ENCODE results near the gene PDZD4. TPM values are rescaled to one million over a fixed set of nuclear protein-coding genes. Genes with fewer than 3 reads are reported as not detected.

PDZD4 gene
- total RNA-seq, 1 donor from 2014 or later: 7.7 TPM

DNA sequence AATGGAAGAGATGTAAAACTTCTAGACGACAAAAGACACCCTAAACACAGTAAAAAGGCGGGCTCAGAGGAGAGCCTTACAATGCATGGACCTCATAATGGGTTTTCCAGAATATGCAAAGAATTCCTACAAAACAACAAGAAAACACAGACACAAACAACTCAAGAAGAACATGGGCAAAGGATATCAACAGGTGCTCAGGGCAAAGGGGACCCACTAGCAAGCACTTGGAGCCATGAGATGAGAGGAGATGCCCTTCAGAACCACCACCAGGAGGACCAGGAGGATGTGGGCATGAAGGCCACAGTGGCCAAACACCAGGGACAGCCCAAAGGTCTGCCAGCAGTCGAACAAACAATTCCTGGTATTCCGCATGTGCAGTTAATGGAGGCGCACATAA lies 17.2 kb downstream of the PDZD4 start:
- DNase-seq (ENCODE audit: low spot score): no peak

DNA sequence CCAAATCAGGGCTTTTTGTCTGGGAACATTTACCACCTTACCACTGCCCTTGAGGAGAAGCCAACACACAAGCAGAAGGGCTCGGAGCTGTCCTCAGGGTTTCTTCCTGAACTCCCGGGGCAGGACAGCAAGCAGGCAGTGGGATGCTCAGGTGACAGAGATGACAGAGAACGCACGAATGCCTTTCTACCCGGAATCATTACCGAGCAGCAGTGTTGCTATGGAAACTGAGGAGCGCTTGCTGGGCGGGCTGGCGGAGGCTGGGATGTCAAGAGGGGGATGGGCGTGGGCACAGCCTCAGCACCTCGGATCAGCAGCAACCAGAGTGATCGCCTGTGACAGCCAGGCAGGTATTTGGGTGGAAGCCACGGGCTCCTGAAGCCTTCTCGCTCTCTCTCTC lies 18.1 kb downstream of the PDZD4 start:
- no peak for DNase-seq (ENCODE audit: low spot score)

DNA sequence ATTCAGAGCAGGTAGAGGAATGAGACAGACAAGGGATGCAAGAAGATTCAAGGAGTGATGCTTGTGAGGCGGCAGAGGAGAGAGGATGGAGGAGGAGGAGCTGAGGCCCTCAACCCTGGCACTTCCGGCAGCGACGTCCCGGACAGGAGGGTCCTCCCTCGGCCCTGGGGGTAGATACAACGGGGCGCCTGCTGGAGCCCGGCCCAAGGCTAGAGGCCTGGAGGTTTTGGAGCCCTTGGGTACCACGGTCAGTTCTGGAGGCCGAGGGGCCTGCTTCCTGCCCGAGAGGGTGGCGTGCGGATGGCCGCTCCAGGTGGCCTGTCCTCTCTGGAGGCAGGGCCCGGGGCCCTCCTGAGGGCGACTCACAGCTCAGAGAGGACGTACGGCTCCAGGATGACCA lies 22.4 kb downstream of the PDZD4 start:
- DNase-seq (ENCODE audit: low spot score): no peak

- no peak for DNase-seq (ENCODE audit: low spot score)
Measured at GRCh38 chrX:153806999-153807575, 23.3 kb downstream of the PDZD4 start.

DNA sequence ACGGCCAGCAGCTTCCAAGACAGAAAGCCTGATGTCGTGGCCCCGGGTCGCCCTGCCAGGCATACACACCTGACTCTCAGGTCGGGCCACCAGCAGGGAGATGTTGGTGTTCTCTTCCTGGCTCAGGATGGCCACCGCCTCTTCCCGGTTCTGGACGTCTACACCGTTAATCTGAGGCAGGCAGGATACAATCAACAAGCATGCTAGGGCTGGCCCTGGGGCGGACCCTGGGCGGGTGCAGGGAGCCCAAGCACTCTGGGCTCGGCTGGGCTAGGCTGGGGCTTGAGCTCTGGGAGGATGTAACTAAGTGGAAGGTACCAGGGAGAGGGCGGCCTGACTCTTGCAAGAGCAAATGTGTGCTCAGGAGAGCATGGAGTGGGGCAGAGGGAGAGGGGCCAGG lies 24.9 kb downstream of the PDZD4 start:
- DNase-seq (ENCODE audit: low spot score): no peak

DNA sequence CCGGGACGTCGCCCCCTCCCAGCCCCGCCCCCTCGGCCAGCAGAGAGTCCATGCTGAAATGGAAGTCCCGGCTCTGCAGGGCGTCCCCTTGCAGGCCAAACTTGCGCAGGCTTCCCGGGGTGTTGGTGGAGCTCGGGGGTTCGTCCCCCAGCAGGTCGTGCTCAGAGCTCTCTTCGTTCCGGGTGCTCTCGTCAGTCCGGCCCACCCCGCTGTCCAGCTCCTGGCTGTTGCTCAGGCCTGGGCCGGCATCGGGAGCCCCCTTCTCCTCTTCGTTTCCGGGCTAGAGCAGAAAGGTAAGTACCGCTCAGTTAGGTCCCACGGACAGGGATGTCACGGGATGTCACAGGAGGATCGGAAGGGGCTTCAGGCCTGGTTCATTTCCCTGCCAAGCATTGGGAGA lies 25.7 kb downstream of the PDZD4 start:
- DNase-seq (ENCODE audit: low spot score): no peak

DNA sequence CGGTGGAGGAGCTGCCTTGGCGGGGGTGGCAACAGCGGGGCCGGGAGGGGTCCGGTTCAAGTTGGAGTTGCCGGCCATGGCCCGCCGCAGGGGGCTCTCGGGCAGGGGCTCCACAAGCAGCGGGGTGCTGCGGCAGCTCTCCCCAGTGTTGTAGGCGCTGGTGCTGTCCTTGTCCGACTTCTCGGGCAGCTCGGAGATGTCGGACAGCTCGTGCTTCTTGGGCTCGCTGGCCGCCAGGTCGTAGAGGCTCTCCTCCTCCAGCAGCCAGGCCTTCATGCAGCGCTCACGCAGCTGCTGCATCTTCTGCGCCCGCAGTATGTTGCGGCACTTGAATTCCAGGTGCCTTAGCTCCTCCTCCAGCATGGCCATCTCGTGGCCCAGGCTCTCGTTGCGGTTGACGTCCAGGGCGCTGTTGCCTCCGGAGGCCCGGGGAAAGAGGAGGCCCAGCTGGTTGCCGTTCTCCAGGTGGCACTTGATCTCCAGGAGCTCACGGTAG lies 26.2 kb downstream of the PDZD4 start:
- DNase-seq (ENCODE audit: low spot score): no peak

- no peak for DNase-seq (ENCODE audit: low spot score)
Measured at GRCh38 chrX:153803211-153804099, 26.9 kb downstream of the PDZD4 start.

DNA sequence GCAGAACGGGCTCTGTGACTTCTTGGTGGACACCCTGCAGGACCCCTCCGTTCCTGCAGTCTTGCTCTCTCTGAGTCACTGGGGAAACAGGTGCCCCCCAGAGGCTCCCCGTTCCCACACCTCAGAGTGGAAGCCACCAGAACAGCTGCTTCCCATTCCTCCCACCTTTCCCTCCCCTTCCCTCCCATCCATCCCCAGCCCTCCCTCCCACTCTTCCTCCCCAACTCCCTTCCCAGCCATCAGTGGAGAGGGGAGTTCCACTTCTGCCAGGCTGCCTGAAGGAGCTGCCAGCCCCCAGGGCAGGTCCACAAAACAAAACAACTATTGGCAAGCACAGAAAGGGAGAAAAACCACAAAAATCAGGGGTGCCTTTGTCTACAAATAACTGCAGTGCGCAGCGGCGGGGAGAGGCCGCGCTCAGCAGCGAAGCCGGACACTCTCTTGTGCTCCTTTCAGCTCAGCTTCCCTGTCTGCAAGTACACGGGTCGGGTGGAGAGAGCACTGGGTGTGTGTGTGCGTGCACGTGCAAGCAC lies 27.8 kb downstream of the PDZD4 start:
- no peak for DNase-seq (ENCODE audit: low spot score)

GRCh38 chrX:153801669-153802068 lies 28.7 kb downstream of the PDZD4 start:
- DNase-seq (ENCODE audit: low spot score): no peak

DNA sequence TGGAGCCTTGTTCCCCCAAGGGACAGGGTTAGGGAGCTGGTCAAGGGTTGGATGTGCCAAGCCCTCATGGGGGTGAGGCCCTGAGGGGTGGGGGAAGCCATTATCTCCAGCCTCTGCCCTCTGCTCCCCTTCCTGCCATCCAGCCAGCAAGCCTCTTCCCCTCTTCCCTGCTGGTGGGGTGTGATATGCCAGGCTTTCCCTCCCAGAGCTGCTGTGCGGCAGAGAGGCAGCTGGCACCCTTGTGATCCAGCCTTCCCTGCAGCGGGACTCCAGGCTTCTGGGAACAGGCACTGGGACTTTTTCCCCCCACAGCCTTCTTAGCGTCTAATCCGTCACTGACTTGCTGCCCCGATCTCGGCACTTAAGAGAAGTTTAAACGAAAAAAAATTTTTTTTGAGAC lies 29.6 kb downstream of the PDZD4 start:
- DNase-seq (ENCODE audit: low spot score): no peak

DNA sequence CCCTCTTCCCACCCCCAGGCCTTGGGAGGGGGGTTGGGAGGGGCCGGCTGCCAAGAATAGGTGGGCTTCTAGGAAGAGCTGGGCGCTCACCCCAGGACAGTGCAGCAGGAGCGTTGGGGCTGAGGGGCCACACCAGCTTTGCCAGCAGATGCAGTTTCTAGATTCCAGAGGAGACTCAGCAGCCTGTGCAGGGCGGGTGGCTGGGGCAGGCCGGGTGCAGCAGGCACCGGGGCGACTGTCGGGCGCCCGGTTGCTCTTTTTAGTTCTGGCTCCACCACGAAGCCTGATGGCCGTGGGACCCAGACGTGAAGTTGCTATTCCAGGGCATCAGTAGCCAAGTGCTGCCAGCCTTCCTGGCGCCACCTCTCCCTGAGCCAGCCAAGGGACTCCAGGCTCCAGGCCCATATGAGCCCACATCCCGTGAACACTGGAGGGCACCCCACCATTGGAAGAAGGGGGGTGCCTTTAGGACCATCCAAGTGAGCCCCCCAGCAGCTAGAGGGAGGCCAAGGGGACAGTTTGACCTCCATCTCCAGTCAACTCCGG lies 30.1 kb downstream of the PDZD4 start:
- DNase-seq (ENCODE audit: low spot score): no peak

DNA sequence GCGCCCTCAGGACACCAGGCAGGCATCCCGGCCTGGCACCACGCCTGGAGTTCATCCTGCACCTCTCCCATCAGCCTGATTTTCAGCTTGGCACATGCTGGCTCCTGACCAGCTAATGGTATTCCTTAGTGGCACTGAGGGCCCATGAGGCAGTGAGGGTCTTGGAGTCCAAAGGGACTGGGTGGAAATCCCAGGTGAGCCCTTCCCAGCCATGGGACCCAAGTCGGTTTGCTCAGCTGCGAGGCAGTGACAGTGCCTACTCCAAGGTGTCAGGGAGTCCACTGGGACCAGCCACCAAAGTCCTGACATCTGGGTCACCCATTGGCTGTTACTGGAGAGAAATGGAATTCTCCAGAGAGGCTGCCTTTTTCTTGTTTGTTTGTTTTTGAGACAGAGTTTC lies 31.0 kb downstream of the PDZD4 start:
- DNase-seq (ENCODE audit: low spot score): no peak

- DNase-seq (ENCODE audit: low spot score): no peak
Measured at GRCh38 chrX:153797415-153798015, 32.8 kb downstream of the PDZD4 start.

DNA sequence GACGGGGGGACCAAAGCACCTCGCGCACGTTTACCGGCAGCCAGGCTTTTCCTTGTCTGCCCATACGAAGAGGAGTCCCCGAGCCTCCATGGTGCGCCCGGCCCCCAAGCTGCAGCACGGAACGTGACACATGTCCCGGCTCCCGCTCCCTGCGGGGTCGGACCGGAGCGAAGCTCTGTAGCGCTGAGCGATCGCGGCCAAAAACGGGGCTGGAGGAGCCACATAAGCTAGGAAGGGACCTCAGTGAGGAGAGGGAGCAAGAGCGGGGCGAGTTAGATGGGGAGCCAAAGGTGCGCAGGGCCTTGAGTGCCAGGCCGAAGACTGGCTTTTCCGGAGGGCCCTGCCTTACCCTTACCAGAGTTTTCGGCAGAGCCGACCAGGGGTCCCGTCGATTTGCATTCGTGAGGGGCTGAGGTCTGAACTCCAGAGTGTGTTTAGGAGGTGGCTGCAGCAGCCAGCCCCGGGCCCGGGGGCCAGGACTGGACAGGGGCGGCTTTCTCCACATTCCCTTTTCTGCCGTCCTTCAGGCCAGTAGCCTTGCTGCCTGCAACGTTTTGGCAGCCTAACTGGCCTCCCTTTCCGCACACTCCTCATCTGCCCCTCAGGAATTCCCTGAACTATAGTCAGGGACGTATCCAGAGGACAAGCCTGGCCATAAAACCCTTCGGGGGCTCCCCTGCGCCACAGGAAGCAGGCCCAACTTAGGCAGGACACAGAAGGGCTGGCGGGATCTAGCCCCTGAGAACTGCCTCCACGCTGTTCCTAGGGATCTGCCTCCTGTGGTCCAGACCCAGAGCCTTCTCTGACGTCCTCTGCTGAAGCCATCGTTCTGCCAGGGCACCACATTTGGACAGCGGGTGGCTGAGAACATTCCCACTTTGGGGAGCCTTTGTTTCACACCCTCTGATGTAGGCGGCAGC lies 35.2 kb downstream of the PDZD4 start:
- no peak for DNase-seq (ENCODE audit: low spot score)

DNA sequence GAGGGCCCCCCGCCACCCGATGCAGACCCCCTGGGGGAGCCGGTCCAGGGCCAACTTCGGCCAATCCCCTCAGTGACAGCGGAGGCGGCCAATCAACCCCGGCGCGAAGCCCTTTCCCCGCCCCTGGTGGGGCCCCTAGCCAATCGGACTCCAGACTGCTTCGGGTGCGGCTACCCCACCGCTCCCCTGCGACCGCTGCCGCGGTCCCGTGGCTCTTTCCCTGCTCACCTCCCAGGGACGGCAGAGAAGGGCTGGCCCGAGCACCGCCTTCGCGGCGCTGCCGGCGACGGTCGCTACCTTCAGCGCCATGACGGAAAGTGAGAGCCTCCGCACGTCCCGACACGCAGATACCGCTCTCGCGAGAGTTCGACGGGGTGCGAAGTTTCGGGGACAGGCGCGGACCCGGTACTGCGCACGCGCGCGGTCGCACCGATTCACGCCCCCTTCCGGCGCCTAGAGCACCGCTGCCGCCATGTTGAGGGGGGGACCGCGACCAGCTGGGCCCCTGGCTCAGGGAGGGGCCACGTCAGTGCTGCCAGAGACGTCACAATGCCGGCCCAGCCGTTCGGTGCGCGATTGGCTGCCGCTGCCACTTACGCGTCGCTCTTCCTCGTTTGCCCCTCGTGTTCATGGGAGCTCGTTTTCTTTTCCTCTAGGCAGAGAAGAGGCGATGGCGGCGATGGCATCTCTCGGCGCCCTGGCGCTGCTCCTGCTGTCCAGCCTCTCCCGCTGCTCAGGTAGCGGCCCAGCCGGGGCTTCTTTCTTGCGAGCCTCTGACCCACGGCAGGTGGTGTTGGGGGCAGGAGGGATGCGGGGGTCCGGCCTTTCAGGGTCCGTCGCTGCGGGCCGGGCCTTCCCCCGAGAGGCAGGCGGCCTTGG lies 36.1 kb downstream of the PDZD4 start, which contains the start of the genes IDH3G and SSR4:
Gene IDH3G (minus strand): TSS at position 358 of the 879 bp plus-strand sequence. CDS start 49 bp downstream, at position 309.
Gene SSR4 (plus strand): TSS at position 651 of the 879 bp plus-strand sequence. CDS start 20 bp downstream, at position 671.
- DNase-seq (ENCODE audit: low spot score): peak; percentile 95

DNA sequence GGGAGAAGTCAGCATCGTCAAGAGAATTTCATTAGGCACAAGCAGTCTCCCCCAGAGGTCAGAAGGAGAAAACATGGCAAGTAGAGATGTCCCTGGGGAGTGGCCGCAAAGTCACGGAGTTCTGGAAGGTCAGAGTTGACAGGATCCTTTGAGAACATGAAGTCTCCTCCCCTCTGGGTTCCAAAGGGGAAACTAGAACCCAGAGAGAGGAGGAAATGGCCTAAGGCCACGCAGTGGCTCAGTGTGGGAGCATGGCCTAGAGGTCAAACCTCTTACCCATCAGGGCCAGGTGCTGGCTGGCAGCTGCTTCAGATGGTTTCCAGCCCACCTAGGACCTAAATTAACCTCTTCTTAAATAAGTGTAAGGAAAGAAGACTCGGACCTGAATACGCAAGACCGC lies 37.1 kb downstream of the PDZD4 start:
- DNase-seq (ENCODE audit: low spot score): no peak

DNA sequence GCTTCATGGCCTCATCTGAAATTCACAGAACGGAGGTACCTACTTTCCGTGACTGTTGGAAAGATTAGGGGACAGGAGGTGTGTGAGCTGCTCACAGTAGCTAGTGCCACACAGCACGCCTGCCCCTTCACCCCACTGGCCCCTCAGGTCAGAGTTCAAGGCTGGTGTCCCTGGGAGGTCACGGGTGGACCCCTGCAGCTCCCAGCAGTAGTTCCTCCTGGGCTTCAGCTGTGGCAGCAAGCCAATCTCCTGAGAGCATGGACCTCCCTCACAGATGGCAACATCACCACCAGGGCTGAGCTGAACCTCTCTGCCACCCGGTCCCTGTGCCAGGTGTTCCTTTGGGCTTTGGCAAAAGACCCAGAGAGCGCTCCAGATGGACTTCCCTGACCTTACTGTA lies 38.0 kb downstream of the PDZD4 start:
- no peak for DNase-seq (ENCODE audit: low spot score)

DNA sequence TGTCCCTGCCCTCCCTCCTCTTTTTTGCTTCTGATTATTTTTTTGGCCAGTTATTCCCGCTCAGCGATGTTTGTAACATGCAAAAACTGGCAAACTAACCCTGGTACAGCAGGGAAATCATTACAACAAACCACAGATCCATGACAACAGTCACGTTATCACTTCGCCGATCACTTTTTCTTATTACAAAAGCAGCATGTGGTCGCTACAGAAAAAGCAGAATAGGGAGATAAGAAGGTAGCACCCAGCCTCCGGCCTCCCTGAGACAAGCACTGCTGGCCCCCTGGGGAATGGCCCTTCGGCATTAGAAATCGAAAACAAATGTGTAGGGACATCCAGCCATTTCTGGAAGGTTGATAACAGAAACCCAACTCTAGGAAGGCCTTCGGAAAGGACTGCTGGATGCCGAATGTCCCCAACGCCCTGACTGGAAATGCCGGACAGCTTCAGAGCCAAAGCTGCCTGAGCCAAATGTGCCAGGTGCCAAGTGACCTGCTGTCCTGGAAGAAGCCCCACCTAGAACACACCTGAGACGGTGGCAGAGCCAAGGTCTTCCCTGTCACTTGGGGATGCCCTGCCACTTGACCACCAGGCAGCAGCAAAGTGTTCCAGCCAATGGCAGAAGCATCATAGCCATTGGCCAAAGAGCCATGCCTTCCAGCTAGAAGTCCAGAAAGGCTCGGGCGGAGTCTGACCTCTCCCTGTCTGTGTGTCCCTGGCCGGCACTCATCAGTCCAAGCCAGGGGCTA lies 39.1 kb downstream of the PDZD4 start:
- no peak for DNase-seq (ENCODE audit: low spot score)
